Muscle of back (tissue), 11 donors: ENCODE data around the gene ZNF598. TPM values are rescaled to one million over a fixed set of nuclear protein-coding genes. Genes with fewer than 3 reads are reported as not detected.

Source experiments
- DNase-seq, 3 donors: peaks; one replicate each; pipeline versions ENCODE4 v3.0.0 to v3.0.0-alpha.2; 2013
- polyA plus RNA-seq, 10 donors: library from polyadenylated mRNA; unstranded; fragments of 120-200 nt; gene quantifications; one replicate each; pipeline ENCODE4 v1.2.1, GENCODE V29; 2013; ENCODE audit not compliant: insufficient read length in 10 of 10

Gene ZNF598
- polyA plus RNA-seq, 10 donors = 13.7 to 25.1 (median 18.8) TPM

- no peak for DNase-seq
Observed at GRCh38 chr16:1992704-1993317, 16.8 kb downstream of the ZNF598 start.

GRCh38 chr16:1991948-1992703 is 17.5 kb downstream of the ZNF598 start:
- DNase-seq = peak; percentile 86 to 88 (median 88)

DNA sequence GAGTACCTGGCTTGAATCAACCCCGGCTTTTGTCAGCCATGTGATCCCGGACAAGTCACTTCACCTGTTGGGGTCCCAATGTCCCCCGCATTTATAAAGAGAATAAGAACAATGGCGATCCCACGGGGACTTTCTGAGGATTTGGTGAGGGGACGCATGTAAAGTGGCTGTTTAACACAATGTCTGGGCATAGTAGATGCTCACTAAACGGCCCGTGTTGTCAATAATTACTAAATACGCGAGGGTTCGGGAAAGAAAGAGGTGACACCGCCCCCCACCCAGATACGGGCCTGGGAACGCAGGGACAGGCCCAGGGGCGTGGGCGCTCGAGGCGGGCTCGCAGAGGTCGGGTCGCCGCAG is 18.1 kb downstream of the ZNF598 start:
- no peak for DNase-seq

DNA sequence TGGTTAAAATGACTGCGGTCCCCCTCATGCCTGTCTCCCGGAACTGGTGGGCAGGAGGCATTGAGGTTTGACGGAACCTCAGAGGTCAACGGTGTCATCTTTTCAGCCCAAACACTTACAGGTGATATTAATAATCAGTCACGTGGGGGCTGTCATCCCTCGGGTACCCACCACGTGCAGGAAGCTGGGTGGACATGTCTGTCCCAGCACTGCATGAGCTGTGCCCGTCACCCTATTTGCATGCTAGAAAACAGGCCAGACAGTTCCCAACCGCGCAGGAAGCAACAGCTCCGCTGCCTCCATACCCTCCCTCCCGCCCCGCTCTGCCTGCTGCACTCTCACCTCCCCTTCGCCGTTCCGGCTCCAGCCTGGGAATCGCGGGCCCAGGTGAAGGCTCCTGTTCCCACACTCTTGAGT is 18.5 kb downstream of the ZNF598 start:
- DNase-seq = no peak

GRCh38 chr16:1990351-1991134 is 19.1 kb downstream of the ZNF598 start:
- no peak for DNase-seq

DNA sequence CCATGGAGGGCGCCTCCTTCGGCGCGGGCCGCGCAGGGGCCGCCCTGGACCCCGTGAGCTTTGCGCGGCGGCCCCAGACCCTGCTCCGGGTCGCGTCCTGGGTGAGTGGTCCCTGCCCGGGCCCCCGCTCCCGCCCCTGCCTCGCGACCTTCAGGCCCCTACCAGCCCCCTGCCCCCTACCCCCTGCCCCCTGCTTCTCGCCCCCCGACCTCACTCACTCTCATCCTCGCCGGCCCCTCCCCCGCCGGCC is 19.6 kb downstream of the ZNF598 start:
- no peak for DNase-seq

- no peak for DNase-seq
Observed at GRCh38 chr16:1989209-1990100, 20.2 kb downstream of the ZNF598 start, which contains the start of gene SYNGR3. SYNGR3 (plus strand) TSS chr16:1989970; CDS start chr16:1990103, 133 bp downstream.

DNA sequence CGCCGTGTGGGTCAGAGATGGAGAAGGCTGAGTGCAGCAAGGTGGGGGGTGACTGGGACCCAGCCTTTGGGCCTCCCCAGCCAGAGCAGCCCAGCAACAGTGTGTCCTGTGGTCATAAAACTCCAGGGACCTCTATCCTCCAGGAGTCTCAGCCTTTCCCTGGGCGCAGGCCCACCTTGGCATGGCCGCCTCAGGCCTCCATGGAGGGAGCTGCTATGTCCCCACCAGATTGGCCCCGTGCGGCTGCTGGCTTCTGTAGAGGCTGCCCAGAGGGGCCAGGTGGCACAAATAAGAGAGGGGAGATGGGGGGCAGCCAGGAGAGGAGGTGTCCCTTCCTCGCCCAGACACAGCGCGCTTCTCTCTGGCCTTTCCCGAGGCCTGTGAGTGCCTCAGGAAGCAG is 22.4 kb downstream of the ZNF598 start:
- DNase-seq = no peak

GRCh38 chr16:1985466-1986150 is 24.0 kb downstream of the ZNF598 start:
- no peak for DNase-seq

GRCh38 chr16:1984347-1985225 is 25.0 kb downstream of the ZNF598 start:
- DNase-seq = peak in 1 of 3 donors; percentile 53

DNA sequence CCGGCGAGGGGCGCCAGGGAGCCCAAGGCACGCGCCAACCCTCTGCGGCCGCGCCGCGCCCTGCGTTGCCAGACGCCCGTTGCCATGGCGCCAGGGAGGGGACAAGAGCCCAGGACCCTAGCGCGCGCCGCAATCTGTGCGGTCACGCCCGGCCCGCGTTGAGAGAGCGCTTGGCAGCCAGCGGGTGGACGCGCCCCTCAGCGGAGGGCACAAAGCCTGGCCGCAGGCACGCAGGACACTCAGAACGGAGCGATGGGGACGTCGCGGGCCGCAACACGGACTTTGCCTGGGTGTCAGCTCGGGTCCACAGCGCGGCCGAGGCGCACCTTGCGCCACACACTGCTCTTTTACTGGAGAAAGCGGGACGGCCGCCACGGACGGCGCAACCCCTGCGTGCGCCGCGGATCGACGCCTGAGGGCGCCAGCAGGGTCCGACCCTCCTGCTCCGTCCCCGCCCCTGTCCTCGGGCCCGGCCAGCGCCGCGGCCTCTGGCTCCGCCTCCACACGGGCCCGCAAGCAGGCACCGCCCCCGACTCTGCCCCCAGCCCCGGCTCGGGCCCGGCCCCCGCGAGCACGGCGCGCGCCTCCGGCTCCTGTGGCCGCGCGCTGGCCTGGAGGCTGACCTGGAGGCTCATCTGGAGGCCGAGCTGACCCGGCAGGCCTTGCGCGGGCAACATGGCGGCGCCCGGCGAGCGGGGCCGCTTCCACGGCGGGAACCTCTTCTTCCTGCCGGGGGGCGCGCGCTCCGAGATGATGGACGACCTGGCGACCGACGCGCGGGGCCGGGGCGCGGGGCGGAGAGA is 25.9 kb downstream of the ZNF598 start, which contains the start of gene GFER:
Gene GFER (plus strand): TSS at position 650 of the 803 bp plus-strand sequence. CDS start 26 bp downstream, at position 676.
- DNase-seq = peak; percentile 89 to 96 (median 95)

- DNase-seq = no peak
Observed at GRCh38 chr16:1982991-1983543, 26.6 kb downstream of the ZNF598 start.

DNA sequence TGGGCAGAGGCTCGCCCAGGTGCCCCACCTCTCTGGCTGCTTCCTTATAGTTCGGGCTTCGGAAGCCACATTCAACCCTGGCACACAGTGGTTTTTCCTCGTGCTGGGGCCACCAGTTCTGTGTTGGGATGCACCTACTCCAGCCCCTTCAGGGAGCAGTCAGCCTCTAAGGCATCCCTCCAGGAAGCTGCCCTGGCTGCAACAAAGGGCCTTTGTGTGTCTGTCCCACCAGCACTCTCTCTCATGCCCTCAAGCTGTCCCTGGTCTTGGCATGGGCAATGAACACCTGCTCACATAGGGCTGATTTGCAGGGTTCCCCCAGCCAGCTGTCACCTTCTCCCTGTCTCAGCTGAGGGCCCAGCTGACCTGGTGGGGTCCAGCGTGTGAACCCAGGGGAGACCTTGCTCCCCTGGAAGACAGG is 27.6 kb downstream of the ZNF598 start:
- no peak for DNase-seq

- no peak for DNase-seq
Observed at GRCh38 chr16:1981398-1981836, 28.2 kb downstream of the ZNF598 start, which contains the start of gene NOXO1. NOXO1 (minus strand) TSS chr16:1981469; CDS start chr16:1981179, 290 bp downstream.

- DNase-seq = no peak
Observed at GRCh38 chr16:1980770-1981087, 28.9 kb downstream of the ZNF598 start.

GRCh38 chr16:1980030-1980769 is 29.4 kb downstream of the ZNF598 start:
- no peak for DNase-seq

DNA sequence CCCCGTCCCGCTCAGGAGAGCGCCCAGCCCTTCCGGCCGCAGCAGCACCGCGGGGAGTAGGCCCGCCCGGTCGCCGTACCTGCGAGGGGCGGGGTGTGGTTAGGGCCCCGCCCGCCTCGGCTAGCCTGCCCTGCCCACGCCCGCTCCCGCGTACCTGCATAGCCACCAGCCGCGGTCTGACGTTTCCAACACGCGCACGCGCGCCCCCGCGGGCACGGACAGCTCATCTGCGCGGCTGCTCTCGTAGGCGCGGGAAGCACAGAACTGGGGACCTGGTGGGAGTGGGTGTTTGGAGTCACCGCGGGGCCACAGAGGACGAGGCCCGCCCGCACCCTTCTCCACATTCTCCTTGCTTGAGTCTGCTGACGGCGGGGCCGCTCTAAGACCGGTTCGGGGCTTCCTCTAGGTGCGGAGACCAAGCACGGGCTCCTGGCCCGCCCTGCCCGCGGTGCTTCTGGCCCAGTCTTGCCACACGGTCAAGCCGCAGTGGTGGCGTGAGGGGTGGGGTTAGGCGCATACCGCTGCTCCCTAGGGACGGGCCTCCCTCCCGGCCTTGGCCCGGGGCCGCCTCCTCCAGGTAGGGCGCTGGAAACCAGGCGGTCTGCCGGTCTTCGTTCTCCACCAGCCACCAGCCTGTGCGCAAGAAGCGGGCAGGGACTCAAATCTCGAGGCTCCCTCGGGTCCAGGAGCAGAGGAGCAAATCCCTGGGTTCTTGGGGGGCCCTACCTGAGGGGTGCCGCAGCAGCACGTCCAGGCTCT is 30.2 kb downstream of the ZNF598 start:
- no peak for DNase-seq
